ENCODE measurements around the gene MEIS2.

Gene MEIS2

GRCh38 chr15:37010595-37010994, 89.8 kb downstream of the MEIS2 start:
- H4K91ac ChIP-seq (ENCODE audit: low read depth, low read length), result peak overlapping the region; percentile 14
- peaks cover 4 to 10% of the 10 kb centered on the region in 2 experiments for H3K4me1 ChIP-seq (ENCODE audit: control insufficient read depth in 1 of 2, insufficient read depth in 2 of 2, low read length in 2 of 2)
- H3K4me2 ChIP-seq (ENCODE audit: low read length), result no peak overlapping the region
- H4K12ac ChIP-seq (ENCODE audit: low read depth, low read length), result no peak overlapping the region
- no peak overlapping the region for H2BK120ac ChIP-seq (ENCODE audit: insufficient read depth, low read length, poor library complexity)
- no peak overlapping the region for H3K27ac ChIP-seq (ENCODE audit: low read depth, low read length)
- H3K9me3 ChIP-seq (ENCODE audit: insufficient read depth, low read depth, low read length), result peaks cover 1% of the 10 kb centered on the region
- no peak for DNase-seq
- no peak overlapping the region for H3K14ac ChIP-seq (ENCODE audit: low read length)
- H4K8ac ChIP-seq (ENCODE audit: low read depth, low read length), result no peak overlapping the region
- no peak overlapping the region for H3K4ac ChIP-seq (ENCODE audit: low read depth, low read length)
- no peak overlapping the region for H2BK5ac ChIP-seq (ENCODE audit: low read depth, low read length, poor library complexity)
- no peak overlapping the region for H3K4me3 ChIP-seq (ENCODE audit: low read depth, low read length)
- WGBS (ENCODE audit: extremely low coverage, insufficient coverage, insufficient read length), result no CpG with 5 or more reads among the region's 7 CpGs
- H3K79me1 ChIP-seq (ENCODE audit: low read length), result peaks cover 2% of the 10 kb centered on the region
- H3K18ac ChIP-seq (ENCODE audit: low read length), result no peak overlapping the region
- no peak overlapping the region for H2AK5ac ChIP-seq (ENCODE audit: low read length)
- no peaks in the 10 kb centered on the region for H3K27me3 ChIP-seq (ENCODE audit: insufficient read depth, low read length)
- H3K79me2 ChIP-seq (ENCODE audit: control insufficient read depth, insufficient read depth, low read length, poor library complexity), result no peaks in the 10 kb centered on the region
- H3K9ac ChIP-seq (ENCODE audit: low read length), result no peak overlapping the region
- no peak overlapping the region for H2AFZ ChIP-seq (ENCODE audit: insufficient read depth, low read length, poor library complexity)
- H3K36me3 ChIP-seq (ENCODE audit: control insufficient read depth in 1 of 2, insufficient read depth in 2 of 2, low read length in 2 of 2), result peaks cover 0 to 3% of the 10 kb centered on the region in 2 experiments
- H2BK12ac ChIP-seq (ENCODE audit: low read length), result peak overlapping the region; percentile 49
- H3K23ac ChIP-seq (ENCODE audit: low read length), result no peak overlapping the region

- Histone ChIP-seq H3K79me1 (ENCODE audit: low read length) (peaks cover 2% of the 10 kb centered on the region), H2AFZ (ENCODE audit: insufficient read depth, low read length, poor library complexity) (no peak overlapping the region), H3K27ac (ENCODE audit: low read depth, low read length) (no peak overlapping the region), H3K14ac (ENCODE audit: low read length) (no peak overlapping the region), H3K27me3 (ENCODE audit: insufficient read depth, low read length) (no peaks in the 10 kb centered on the region), H4K91ac (ENCODE audit: low read depth, low read length) (no peak overlapping the region), H3K36me3 (ENCODE audit: control insufficient read depth in 1 of 2, insufficient read depth in 2 of 2, low read length in 2 of 2) (peaks cover 0 to 3% of the 10 kb centered on the region in 2 experiments), H3K9ac (ENCODE audit: low read length) (no peak overlapping the region), H3K79me2 (ENCODE audit: control insufficient read depth, insufficient read depth, low read length, poor library complexity) (no peaks in the 10 kb centered on the region), H2BK5ac (ENCODE audit: low read depth, low read length, poor library complexity) (no peak overlapping the region), H3K9me3 (ENCODE audit: insufficient read depth, low read depth, low read length) (peaks cover 1% of the 10 kb centered on the region), H2BK120ac (ENCODE audit: insufficient read depth, low read length, poor library complexity) (no peak overlapping the region), H4K12ac (ENCODE audit: low read depth, low read length) (no peak overlapping the region), H3K4me3 (ENCODE audit: low read depth, low read length) (no peak overlapping the region), H3K4me1 (ENCODE audit: control insufficient read depth in 1 of 2, insufficient read depth in 2 of 2, low read length in 2 of 2) (peaks cover 2 to 6% of the 10 kb centered on the region in 2 experiments), H4K8ac (ENCODE audit: low read depth, low read length) (no peak overlapping the region), H3K4me2 (ENCODE audit: low read length) (no peak overlapping the region), H3K18ac (ENCODE audit: low read length) (no peak overlapping the region), H3K23ac (ENCODE audit: low read length) (no peak overlapping the region), H2BK12ac (ENCODE audit: low read length) (no peak overlapping the region), H2AK5ac (ENCODE audit: low read length) (no peak overlapping the region), H3K4ac (ENCODE audit: low read depth, low read length) (no peak overlapping the region)
- WGBS (ENCODE audit: extremely low coverage, insufficient coverage, insufficient read length), result no CpG with 5 or more reads among the region's 1 CpG
- DNase-seq, result peak in 1 of 2 donors; percentile 48
Observed at GRCh38 chr15:37009288-37009687, 91.1 kb downstream of the MEIS2 start.

- Histone ChIP-seq H3K4me3 (ENCODE audit: low read depth, low read length) (no peak overlapping the region), H4K8ac (ENCODE audit: low read depth, low read length) (no peak overlapping the region)
Observed at GRCh38 chr15:37008205-37008604, 92.1 kb downstream of the MEIS2 start.

GRCh38 chr15:37007301-37007700, 93.0 kb downstream of the MEIS2 start:
- Histone ChIP-seq H3K9ac (ENCODE audit: low read length) (no peak overlapping the region), H3K36me3 (ENCODE audit: control insufficient read depth in 1 of 2, insufficient read depth in 2 of 2, low read length in 2 of 2) (peaks cover 0 to 3% of the 10 kb centered on the region in 2 experiments), H4K91ac (ENCODE audit: low read depth, low read length) (peak overlapping the region; percentile 37), H3K4ac (ENCODE audit: low read depth, low read length) (no peak overlapping the region), H3K18ac (ENCODE audit: low read length) (no peak overlapping the region), H3K4me3 (ENCODE audit: low read depth, low read length) (no peak overlapping the region), H4K12ac (ENCODE audit: low read depth, low read length) (no peak overlapping the region), H3K9me3 (ENCODE audit: insufficient read depth, low read depth, low read length) (peaks cover 1% of the 10 kb centered on the region), H2BK120ac (ENCODE audit: insufficient read depth, low read length, poor library complexity) (no peak overlapping the region), H3K4me2 (ENCODE audit: low read length) (no peak overlapping the region), H3K4me1 (ENCODE audit: control insufficient read depth in 1 of 2, insufficient read depth in 2 of 2, low read length in 2 of 2) (peaks cover 2 to 3% of the 10 kb centered on the region in 2 experiments), H2AFZ (ENCODE audit: insufficient read depth, low read length, poor library complexity) (no peak overlapping the region), H2AK5ac (ENCODE audit: low read length) (no peak overlapping the region), H2BK12ac (ENCODE audit: low read length) (peak overlapping the region; percentile 84), H3K27me3 (ENCODE audit: insufficient read depth, low read length) (no peaks in the 10 kb centered on the region), H4K8ac (ENCODE audit: low read depth, low read length) (no peak overlapping the region), H3K79me1 (ENCODE audit: low read length) (peaks cover 2% of the 10 kb centered on the region), H3K14ac (ENCODE audit: low read length) (no peak overlapping the region), H3K27ac (ENCODE audit: low read depth, low read length) (no peak overlapping the region), H3K79me2 (ENCODE audit: control insufficient read depth, insufficient read depth, low read length, poor library complexity) (no peaks in the 10 kb centered on the region), H2BK5ac (ENCODE audit: low read depth, low read length, poor library complexity) (no peak overlapping the region), H3K23ac (ENCODE audit: low read length) (no peak overlapping the region)
- peak; percentile 82 to 88 for DNase-seq
- WGBS (ENCODE audit: extremely low coverage, insufficient coverage, insufficient read length), result no CpG with 5 or more reads among the region's 2 CpGs

More at GRCh38 chr15:37008205-37008604, 92.1 kb downstream of the MEIS2 start:
- Histone ChIP-seq H2BK5ac (ENCODE audit: low read depth, low read length, poor library complexity) (no peak overlapping the region), H3K27me3 (ENCODE audit: insufficient read depth, low read length) (no peaks in the 10 kb centered on the region), H2AK5ac (ENCODE audit: low read length) (no peak overlapping the region), H2AFZ (ENCODE audit: insufficient read depth, low read length, poor library complexity) (no peak overlapping the region), H2BK12ac (ENCODE audit: low read length) (no peak overlapping the region), H3K4ac (ENCODE audit: low read depth, low read length) (no peak overlapping the region), H3K9ac (ENCODE audit: low read length) (no peak overlapping the region), H3K9me3 (ENCODE audit: insufficient read depth, low read depth, low read length) (peaks cover 1% of the 10 kb centered on the region), H4K12ac (ENCODE audit: low read depth, low read length) (no peak overlapping the region), H2BK120ac (ENCODE audit: insufficient read depth, low read length, poor library complexity) (no peak overlapping the region), H3K14ac (ENCODE audit: low read length) (no peak overlapping the region), H3K4me1 (ENCODE audit: control insufficient read depth in 1 of 2, insufficient read depth in 2 of 2, low read length in 2 of 2) (peaks cover 2 to 3% of the 10 kb centered on the region in 2 experiments), H3K36me3 (ENCODE audit: control insufficient read depth in 1 of 2, insufficient read depth in 2 of 2, low read length in 2 of 2) (peaks cover 0 to 3% of the 10 kb centered on the region in 2 experiments), H3K27ac (ENCODE audit: low read depth, low read length) (no peak overlapping the region), H3K18ac (ENCODE audit: low read length) (no peak overlapping the region), H3K79me1 (ENCODE audit: low read length) (peaks cover 2% of the 10 kb centered on the region), H4K91ac (ENCODE audit: low read depth, low read length) (no peak overlapping the region), H3K4me2 (ENCODE audit: low read length) (no peak overlapping the region), H3K79me2 (ENCODE audit: control insufficient read depth, insufficient read depth, low read length, poor library complexity) (no peaks in the 10 kb centered on the region), H3K23ac (ENCODE audit: low read length) (no peak overlapping the region)
- no CpG with 5 or more reads among the region's 3 CpGs for WGBS (ENCODE audit: extremely low coverage, insufficient coverage, insufficient read length)
- no peak for DNase-seq
